ENCODE measurements around the gene PLRG1.

PLRG1 gene

GRCh38 chr4:154560824-154561231 is 10.6 kb upstream of the PLRG1 start:
- TF ChIP-seq POLR2A (IDR thresholded peaks at IDR 0.05; ENCODE audit: extremely low read depth, insufficient read length): no peak
- no peak for TF ChIP-seq MAX (IDR thresholded peaks at IDR 0.05; ENCODE audit: low read depth, low read length)
- TF ChIP-seq CTCF (IDR thresholded peaks at IDR 0.05; ENCODE audit: low read depth, low read length): no peak
- TF ChIP-seq MYC (IDR thresholded peaks at IDR 0.05; ENCODE audit: low read depth, low read length): no peak
- DNase-seq (ENCODE audit: low read depth): no peak
- H3K4me3 ChIP-seq (ENCODE audit: low read depth, low read length): no peak overlapping the region

GRCh38 chr4:154560419-154560801 is 10.2 kb upstream of the PLRG1 start:
- H3K4me3 ChIP-seq (ENCODE audit: low read depth, low read length): no peak overlapping the region
- no peak for DNase-seq (ENCODE audit: low read depth)
- TF ChIP-seq MYC (IDR thresholded peaks at IDR 0.05; ENCODE audit: low read depth, low read length) (no peak), CTCF (IDR thresholded peaks at IDR 0.05; ENCODE audit: low read depth, low read length) (no peak)

GRCh38 chr4:154559494-154560418 is 9.6 kb upstream of the PLRG1 start:
- H3K4me3 ChIP-seq (ENCODE audit: low read depth, low read length): no peak overlapping the region
- peak; percentile 52 for DNase-seq (ENCODE audit: low read depth)
- TF ChIP-seq CTCF (IDR thresholded peaks at IDR 0.05; ENCODE audit: low read depth, low read length): peak; percentile 21
- no peak for TF ChIP-seq MYC (IDR thresholded peaks at IDR 0.05; ENCODE audit: low read depth, low read length)

- no peak overlapping the region for H3K4me3 ChIP-seq (ENCODE audit: low read depth, low read length)
- DNase-seq (ENCODE audit: low read depth): no peak
- TF ChIP-seq POLR2A (IDR thresholded peaks at IDR 0.05; ENCODE audit: extremely low read depth, insufficient read length) (no peak), MAX (IDR thresholded peaks at IDR 0.05; ENCODE audit: low read depth, low read length) (no peak), CTCF (IDR thresholded peaks at IDR 0.05; ENCODE audit: low read depth, low read length) (no peak), MYC (IDR thresholded peaks at IDR 0.05; ENCODE audit: low read depth, low read length) (no peak)
Observed at GRCh38 chr4:154559141-154559493, 8.9 kb upstream of the PLRG1 start.

GRCh38 chr4:154551872-154552686 is 1.9 kb upstream of the PLRG1 start:
- peak; percentile 76 for DNase-seq (ENCODE audit: low read depth)
- TF ChIP-seq MAX (IDR thresholded peaks at IDR 0.05; ENCODE audit: low read depth, low read length): peak; percentile 43; the same call in 1 of the 2 replicates
- TF ChIP-seq POLR2A (IDR thresholded peaks at IDR 0.05; ENCODE audit: extremely low read depth, insufficient read length): no peak
- peak; percentile 54 for TF ChIP-seq CTCF (IDR thresholded peaks at IDR 0.05; ENCODE audit: low read depth, low read length)
- TF ChIP-seq MYC (IDR thresholded peaks at IDR 0.05; ENCODE audit: low read depth, low read length): no peak; the same call in 1 of the 2 replicates
- no peak overlapping the region for H3K4me3 ChIP-seq (ENCODE audit: low read depth, low read length)
